ENCODE measurements around the gene SFPQ.

DNA sequence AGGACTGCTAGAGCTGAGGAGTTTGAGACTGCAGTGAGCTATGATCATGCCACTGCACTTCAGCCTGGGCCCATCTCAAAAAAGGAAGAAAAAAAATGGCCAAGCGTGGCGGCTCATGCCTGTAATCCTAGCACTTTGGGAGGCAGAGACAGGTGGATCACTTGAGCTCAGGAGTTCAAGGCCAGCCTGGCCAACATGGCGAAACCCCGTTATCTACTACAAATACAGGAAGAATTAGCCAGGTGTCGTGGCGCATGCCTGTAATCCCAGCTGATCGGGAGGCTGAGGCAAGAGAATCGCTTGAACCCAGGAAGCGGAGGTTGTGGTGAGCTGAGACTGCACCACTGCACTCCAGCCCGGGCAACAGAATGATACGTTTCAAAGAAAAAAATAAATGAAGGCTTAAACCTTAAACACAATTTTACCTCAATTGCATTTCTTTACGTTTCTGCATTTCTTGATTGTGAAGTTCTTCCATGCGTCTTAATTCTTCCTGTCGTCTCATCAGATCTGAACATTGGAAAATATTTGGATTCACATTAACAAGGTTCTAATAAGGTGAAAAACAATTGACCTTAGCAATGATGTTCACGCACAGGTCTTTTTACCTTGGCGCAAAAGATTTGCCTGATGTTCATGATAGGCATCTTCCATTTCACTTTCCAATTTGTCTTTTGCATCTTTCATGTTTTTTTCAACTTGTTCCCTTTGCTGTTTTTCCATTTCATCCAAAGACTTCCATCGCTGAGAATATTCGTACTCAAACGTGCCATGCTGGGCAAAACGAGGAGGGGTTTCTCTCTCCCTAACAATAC is 4.2 kb downstream of the SFPQ start:
- TF ChIP-seq, protein P1, sequence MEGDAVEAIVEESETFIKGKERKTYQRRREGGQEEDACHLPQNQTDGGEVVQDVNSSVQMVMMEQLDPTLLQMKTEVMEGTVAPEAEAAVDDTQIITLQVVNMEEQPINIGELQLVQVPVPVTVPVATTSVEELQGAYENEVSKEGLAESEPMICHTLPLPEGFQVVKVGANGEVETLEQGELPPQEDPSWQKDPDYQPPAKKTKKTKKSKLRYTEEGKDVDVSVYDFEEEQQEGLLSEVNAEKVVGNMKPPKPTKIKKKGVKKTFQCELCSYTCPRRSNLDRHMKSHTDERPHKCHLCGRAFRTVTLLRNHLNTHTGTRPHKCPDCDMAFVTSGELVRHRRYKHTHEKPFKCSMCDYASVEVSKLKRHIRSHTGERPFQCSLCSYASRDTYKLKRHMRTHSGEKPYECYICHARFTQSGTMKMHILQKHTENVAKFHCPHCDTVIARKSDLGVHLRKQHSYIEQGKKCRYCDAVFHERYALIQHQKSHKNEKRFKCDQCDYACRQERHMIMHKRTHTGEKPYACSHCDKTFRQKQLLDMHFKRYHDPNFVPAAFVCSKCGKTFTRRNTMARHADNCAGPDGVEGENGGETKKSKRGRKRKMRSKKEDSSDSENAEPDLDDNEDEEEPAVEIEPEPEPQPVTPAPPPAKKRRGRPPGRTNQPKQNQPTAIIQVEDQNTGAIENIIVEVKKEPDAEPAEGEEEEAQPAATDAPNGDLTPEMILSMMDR (IDR thresholded peaks at IDR 0.05): no peak
- no peak for TF ChIP-seq POLR2A (IDR thresholded peaks at IDR 0.05)
